A673 (cell line): Measurements from ENCODE around the gene TM9SF2. TPM values are rescaled to one million over a fixed set of nuclear protein-coding genes. Genes with fewer than 3 reads are reported as not detected.

ENCODE experiments used
- BruUV-seq: library from RNA; stranded (reverse); fragments of 400-500 nt; replicated peaks from 2 replicates; lab custom pipeline; 2021; lab: Mats Ljungman, UMichigan
- CTCF ChIA-PET: fragments of 300-600 bp; sonication (Branson Sonifier 250); formaldehyde crosslinking; loops from one replicate; lab custom pipeline; 2022; ENCODE audit warnings: antibody characterized with exemption; lab: Charles Lee
- POLR2A ChIA-PET: fragments of 300-600 bp; sonication (Branson Sonifier 250); formaldehyde crosslinking; loops from one replicate; lab custom pipeline; 2022; ENCODE audit warnings: antibody characterized with exemption; ENCODE audit not compliant: low non-redundant PET; lab: Charles Lee
- DNase-seq: peaks from one replicate; pipeline ENCODE4 v3.0.0-alpha.2; 2015; ENCODE audit warnings: low spot score
- H3K27ac ChIP-seq: fragments of 200-600 bp; sonication (generic); 2 replicates; pipeline ENCODE4 v1.5.1; 2016; ENCODE audit warnings: mixed run types, low read depth, mild to moderate bottlenecking, mixed read lengths, antibody characterized with exemption, low read length; ENCODE audit not compliant: poor library complexity, severe bottlenecking
- H3K27me3 ChIP-seq: fragments of 200-600 bp; sonication (generic); replicated peaks from 2 replicates; pipeline ENCODE4 v1.6.1; 2017; ENCODE audit warnings: mixed run types, low read depth, mild to moderate bottlenecking, mixed read lengths, antibody characterized with exemption, low read length; ENCODE audit not compliant: insufficient read depth, poor library complexity
- H3K36me3 ChIP-seq: fragments of 200-600 bp; sonication (generic); 2 replicates; pipeline ENCODE4 v1.6.1; 2016; ENCODE audit warnings: mixed run types, mild to moderate bottlenecking, mixed read lengths, antibody characterized with exemption, low read length; ENCODE audit not compliant: insufficient read depth, poor library complexity, severe bottlenecking
- H3K4me1 ChIP-seq: fragments of 200-600 bp; sonication (generic); 2 replicates; pipeline ENCODE4 v1.6.1; 2017; ENCODE audit warnings: mixed run types, mild to moderate bottlenecking, mixed read lengths, antibody characterized with exemption, low read length; ENCODE audit not compliant: insufficient read depth, poor library complexity, severe bottlenecking
- H3K4me3 ChIP-seq: fragments of 200-600 bp; sonication (generic); 2 replicates; pipeline ENCODE4 v1.5.1; 2016; ENCODE audit warnings: low read depth, mixed run types, mild to moderate bottlenecking, mixed read lengths, low read length; ENCODE audit not compliant: poor library complexity, severe bottlenecking
- H3K9me3 ChIP-seq: fragments of 200-600 bp; sonication (generic); 2 replicates; pipeline ENCODE4 v1.6.1; 2016; ENCODE audit warnings: mixed run types, low read depth, mild to moderate bottlenecking, mixed read lengths, antibody characterized with exemption, low read length; ENCODE audit not compliant: poor library complexity, severe bottlenecking
- EZH2 ChIP-seq: fragments of 200-600 bp; sonication (generic); IDR thresholded peaks from 2 replicates; pipeline ENCODE4 v1.6.1; 2017; ENCODE audit warnings: borderline replicate concordance, low read depth, mild to moderate bottlenecking, mixed read lengths, antibody characterized with exemption, low read length; ENCODE audit not compliant: poor library complexity, severe bottlenecking
- intact Hi-C: fragments of 100-400 bp; cut with micrococcal nuclease; formaldehyde crosslinking; loops from one replicate; pipeline ENCODE4 v1.10.0; 2022; ENCODE audit not compliant: unreplicated experiment
- total RNA-seq: library from RNA; stranded (reverse); gene quantifications from 2 replicates; pipeline ENCODE4 v1.2.3, GENCODE V29; 2021
- TF ChIP-seq, protein P1 (sequence below): fragments of 300-800, 200-600 bp; sonication (generic); conservative IDR thresholded peaks from 2 replicates; pipeline ENCODE4 v1.5.1; 2017; ENCODE audit warnings: low read depth, mild to moderate bottlenecking, antibody characterized with exemption, low read length, moderate library complexity, mixed read lengths

TM9SF2 gene
- total RNA-seq, 1 experiment from 2014 or later, result 96.3 TPM

DNA sequence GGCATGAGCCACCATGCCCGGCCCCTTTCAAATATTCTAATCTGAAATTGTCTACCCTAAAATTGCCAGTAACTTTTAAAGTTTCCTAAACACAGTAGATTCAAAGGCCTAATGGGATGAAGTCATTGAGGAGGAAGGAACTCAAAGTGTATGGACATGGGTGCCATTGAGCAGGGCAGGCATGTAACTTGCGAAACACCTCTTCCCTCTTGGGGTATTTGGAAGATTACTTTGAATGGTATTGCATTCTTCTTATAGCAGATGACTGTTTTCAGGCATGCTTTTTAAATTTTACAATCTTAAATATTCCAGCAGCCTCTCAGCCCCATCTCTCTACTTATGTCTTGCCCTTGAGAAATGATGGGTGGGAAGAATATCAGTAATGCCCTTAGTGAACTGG is 21.0 kb downstream of the TM9SF2 start:
- no TSS peak for BruUV-seq
- H3K36me3 ChIP-seq, result peaks cover 38% of the 10 kb centered on the region
- H3K27me3 ChIP-seq, result no peaks in the 10 kb centered on the region
- intact Hi-C loops, result no loop called here
- POLR2A ChIA-PET, result no interaction called here
- CTCF ChIA-PET, result no interaction called here
- H3K4me3 ChIP-seq, result no peak overlapping the region
- H3K9me3 ChIP-seq, result no peaks in the 10 kb centered on the region
- H3K4me1 ChIP-seq, result no peaks in the 10 kb centered on the region
- no peak for TF ChIP-seq EZH2
- TF ChIP-seq, protein P1, sequence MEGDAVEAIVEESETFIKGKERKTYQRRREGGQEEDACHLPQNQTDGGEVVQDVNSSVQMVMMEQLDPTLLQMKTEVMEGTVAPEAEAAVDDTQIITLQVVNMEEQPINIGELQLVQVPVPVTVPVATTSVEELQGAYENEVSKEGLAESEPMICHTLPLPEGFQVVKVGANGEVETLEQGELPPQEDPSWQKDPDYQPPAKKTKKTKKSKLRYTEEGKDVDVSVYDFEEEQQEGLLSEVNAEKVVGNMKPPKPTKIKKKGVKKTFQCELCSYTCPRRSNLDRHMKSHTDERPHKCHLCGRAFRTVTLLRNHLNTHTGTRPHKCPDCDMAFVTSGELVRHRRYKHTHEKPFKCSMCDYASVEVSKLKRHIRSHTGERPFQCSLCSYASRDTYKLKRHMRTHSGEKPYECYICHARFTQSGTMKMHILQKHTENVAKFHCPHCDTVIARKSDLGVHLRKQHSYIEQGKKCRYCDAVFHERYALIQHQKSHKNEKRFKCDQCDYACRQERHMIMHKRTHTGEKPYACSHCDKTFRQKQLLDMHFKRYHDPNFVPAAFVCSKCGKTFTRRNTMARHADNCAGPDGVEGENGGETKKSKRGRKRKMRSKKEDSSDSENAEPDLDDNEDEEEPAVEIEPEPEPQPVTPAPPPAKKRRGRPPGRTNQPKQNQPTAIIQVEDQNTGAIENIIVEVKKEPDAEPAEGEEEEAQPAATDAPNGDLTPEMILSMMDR, result no peak
- no peak for DNase-seq
- no peak overlapping the region for H3K27ac ChIP-seq

DNA sequence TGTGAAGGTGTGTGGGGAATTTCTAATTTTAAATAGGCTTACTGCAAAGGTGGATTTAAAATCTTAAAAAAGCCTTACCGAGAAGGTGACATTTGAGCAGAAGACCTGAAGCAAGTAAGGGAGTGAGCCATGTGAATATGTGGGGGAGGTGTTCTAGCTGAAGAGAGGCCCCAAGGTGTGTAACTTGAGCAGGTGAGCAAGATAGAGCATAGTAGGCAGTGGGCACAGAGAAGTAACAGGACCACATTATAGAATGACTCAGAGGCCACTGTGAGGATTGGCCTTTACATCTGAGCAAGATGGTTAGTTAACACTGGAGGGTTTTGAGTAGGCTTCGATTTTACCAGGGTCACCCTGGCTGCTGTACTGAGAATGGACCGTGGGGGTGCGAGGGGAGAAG is 22.6 kb downstream of the TM9SF2 start:
- intact Hi-C loops, result no loop called here
- Histone ChIP-seq H3K4me1 (no peaks in the 10 kb centered on the region), H3K36me3 (peaks cover 30% of the 10 kb centered on the region), H3K9me3 (no peaks in the 10 kb centered on the region), H3K4me3 (no peak overlapping the region), H3K27me3 (no peaks in the 10 kb centered on the region), H3K27ac (no peak overlapping the region)
- ChIA-PET POLR2A (no interaction called here), CTCF (no interaction called here)
- no peak for TF ChIP-seq EZH2
- TF ChIP-seq, protein P1, result no peak
- no TSS peak for BruUV-seq
- DNase-seq, result no peak

DNA sequence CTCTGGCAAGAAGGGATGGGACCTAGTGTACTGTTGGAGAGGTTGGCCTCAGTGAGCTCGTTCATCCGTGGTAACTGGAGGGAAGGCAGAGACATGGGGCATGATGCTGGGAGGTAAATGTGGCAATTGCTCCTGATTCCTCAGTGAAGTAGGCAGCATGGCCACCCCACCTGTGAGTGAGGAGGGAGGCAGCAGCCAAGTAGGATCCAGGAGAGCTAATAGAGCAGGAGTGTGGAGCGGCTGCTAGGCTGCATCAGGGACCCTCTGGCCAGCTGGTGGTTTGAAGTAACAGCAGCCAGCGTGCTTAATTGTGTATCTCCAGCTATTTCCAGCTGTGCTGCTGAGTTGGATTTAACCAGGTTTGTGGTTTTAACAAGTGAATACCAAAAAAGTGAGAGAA is 24.7 kb downstream of the TM9SF2 start:
- Histone ChIP-seq H3K27me3 (no peaks in the 10 kb centered on the region), H3K36me3 (peaks cover 27% of the 10 kb centered on the region), H3K4me1 (no peaks in the 10 kb centered on the region), H3K4me3 (no peak overlapping the region), H3K27ac (no peak overlapping the region), H3K9me3 (no peaks in the 10 kb centered on the region)
- TF ChIP-seq, protein P1, result no peak
- TF ChIP-seq EZH2, result no peak
- DNase-seq, result no peak
- ChIA-PET CTCF (no interaction called here), POLR2A (no interaction called here)
- intact Hi-C loops, result no loop called here
- no TSS peak for BruUV-seq
